ENCODE measurements around the gene CCDC43.
A peak's percentile ranks its signal among the peaks of the same experiment; 100 is the strongest.
"Not testable (repeated sequence)": the region's sequence is repeated elsewhere in the genome, so short reads cannot be mapped to it uniquely, and the experiment has no call there.

CCDC43 gene

GRCh38 chr17:44666006-44666405, 23.6 kb downstream of the CCDC43 start:
- no peak for DNase-seq

DNA sequence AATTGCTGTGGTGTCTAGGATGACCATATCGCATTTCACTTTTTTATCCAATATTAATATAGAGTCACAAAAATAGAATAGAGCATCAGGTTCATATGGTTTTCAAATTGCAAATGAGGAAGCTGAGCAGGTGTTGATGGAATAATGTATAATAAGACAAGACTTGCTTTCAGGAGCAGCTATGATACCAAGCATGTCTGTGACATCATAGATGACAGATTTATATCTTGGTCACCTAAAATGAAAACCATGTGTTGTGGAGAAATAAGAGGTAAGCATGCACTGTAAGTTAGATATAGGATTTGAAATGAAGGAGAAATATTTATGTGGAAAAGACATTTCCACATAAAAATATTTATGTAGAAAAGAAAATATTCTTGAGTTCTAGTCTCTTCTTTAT, 24.7 kb downstream of the CCDC43 start:
- no peak for DNase-seq

DNA sequence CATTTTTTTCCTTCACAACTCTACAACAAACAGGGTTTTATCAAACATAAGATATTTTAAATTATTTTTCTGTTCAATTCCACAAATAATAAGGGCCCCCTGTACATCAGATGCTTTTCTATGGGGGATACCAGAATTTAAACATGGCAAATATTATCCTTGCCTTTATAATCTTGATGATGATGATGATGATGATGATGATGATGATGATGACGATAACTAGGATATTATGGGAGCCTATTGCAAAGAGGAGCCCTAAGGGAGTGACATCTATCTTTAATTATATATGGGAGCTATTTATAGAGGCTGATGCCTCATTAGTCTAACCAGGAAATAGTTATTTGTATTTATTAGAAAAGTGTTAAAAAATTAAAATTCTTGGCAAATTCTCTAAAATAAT, 26.5 kb downstream of the CCDC43 start:
- DNase-seq: no peak

DNA sequence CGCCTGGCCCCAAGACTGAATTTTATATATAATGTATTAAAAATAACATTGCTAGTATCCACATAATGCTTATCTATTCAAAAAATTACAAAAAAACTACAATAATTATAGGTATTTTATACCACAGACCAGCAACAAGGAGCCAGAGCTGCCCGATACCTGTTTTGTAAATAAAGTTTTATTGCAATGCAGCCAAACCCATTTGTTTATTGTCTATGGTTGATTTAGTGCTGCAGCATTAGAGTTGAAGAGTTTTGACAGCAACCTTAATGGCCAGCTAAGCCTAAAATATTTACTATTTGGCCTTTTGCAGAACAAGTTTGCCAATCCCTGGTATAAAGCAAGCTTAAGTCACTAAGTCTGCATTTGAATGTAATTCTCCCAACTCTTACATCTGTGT, 27.7 kb downstream of the CCDC43 start:
- no peak for DNase-seq

GRCh38 chr17:44655983-44656710, 33.4 kb downstream of the CCDC43 start, which contains the start of gene MEIOC:
TSS of gene MEIOC (plus strand) at chr17:44656468. CDS start at chr17:44656614, 146 bp downstream.
- peak; percentile 65 for DNase-seq

DNA sequence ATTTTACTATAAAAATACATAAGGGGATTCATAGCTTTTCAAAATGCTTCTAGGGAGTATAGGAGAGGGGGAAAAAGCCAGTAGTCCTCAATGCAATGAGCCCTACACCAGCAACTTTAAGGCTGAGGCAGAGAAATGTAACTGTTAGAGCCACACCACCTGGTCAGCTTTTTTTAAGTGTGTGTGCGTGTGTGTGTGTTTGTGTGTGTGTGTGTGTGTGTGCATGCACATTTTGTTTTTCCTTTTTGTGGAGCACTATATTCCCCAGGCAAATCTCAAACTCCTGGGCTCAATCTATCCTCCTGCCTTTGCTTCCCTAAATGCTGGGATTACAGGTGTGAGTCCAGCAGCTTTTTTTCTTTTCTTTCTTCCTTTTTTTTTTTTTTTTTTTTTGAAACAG, 35.6 kb downstream of the CCDC43 start:
- DNase-seq: no peak

DNA sequence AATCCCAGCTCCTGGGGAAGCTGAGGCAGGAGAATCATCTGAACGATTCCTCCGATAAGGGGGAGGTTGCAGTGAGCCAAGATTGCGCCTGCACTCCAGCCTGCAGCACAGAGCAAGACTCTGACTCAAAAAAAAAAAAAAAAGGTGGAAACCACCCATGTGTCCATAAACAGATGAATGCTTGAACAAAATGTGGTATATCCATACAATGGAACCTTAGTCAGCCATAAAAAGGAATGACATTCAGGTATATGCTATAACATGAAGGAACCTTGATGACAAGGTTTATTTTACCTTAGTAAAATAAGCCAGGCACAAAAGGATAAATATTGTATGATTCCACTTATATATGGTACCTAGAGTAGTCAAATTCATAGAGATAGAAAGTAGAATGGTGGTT, 36.2 kb downstream of the CCDC43 start:
- no peak for DNase-seq

- DNase-seq: no peak
Measured at GRCh38 chr17:44652727-44653126, 36.8 kb downstream of the CCDC43 start.

DNA sequence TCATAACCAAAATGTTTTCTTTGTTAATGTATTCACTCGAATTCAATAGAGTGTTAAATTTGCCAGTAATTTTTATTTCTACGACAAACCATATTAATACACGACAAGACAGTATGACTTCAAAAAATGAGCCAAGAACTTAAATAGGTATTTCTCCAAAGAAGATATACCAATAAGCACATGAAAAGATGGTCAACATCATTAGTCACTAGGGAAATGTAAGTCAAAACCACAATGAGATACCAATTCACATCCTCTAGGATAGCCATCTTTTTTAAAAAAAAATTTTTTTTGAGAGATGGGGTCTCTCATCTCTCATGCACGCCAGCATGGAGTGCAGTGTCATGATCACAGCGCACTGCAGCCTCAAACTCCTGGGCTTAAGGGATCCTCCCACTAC, 38.3 kb downstream of the CCDC43 start:
- no peak for DNase-seq

DNA sequence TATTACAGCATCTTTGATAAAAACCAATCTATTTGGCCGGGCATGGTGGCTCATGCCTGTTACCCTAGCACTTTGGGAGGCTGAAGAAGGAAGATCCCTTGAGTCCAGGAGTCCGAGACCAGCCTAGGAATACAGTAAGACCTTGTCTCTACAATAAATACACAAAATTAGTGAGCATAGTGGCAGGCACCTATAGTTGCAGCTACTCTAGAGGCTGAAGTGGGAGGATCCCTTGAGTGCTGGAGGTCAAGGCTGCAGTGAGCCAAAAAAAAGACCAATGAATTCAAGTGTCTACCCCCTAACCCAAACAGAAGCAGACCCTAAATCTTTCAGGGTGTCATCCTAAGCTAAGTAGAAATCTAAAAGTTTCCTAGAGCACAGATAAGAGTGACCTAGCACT, 40.6 kb downstream of the CCDC43 start:
- DNase-seq: no peak

- no peak for DNase-seq
Measured at GRCh38 chr17:44647736-44648135, 41.8 kb downstream of the CCDC43 start.

GRCh38 chr17:44646280-44646679, 43.3 kb downstream of the CCDC43 start:
- no peak for DNase-seq

DNA sequence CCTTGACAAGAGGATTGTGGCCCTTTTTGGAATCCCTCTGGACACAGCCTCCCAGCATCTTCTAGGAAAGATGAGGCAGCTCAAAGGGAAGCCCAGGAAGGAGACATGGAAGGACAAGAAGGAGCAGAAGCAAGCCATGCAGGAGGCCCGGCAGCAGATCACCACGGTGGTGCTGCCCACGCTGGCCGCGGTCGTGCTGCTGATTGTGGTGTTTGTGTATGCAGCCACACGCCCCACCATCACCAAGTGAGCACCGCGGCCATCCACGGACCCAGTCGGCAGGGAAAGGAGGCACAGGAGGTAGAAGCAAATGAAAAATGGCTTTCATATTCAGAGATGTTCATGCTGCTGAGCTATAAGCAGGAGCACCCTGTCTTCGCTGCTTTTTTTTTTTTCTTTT, 44.2 kb downstream of the CCDC43 start:
- no peak for DNase-seq

GRCh38 chr17:44642834-44643233, 46.7 kb downstream of the CCDC43 start:
- DNase-seq: no peak

DNA sequence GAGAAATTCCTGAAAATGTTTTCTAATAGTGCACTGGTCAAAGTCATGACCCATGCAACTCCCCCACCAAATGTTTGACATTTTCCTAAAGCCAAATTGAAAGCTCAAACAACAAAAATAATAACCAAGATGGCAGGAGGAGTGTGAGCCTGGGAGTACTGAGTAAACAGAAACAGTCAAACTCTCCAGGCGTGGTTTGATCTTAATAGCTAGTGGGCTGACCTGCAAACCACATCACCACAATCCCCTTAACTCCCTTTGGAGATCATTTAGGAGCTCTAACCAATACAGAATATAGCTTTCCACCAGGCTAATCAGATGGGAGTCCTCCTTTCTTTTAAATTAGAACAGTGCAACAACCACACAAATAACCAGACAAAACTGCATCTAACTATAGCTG, 52.5 kb downstream of the CCDC43 start:
- no peak for DNase-seq

DNA sequence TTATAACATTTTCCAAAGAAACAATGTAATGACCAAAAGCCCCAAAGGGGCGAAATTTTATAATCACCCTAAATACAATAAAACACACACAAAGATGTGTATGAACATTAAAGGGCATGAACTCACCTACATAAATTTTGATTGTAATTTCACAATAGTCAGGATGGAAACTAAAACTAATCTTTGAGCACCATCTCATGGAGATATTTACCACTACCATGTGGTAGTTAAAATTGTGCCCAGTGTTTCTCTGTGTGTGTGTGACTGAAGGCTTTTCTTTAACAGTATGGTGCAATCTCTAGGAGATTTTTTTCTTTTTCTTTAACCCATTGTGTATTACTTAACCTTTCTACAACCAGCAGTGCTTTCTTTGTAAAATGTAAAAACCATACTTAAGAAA, 53.0 kb downstream of the CCDC43 start:
- no peak for DNase-seq

- DNase-seq: not testable (repeated sequence)
Measured at GRCh38 chr17:44634401-44634800, 55.2 kb downstream of the CCDC43 start.

DNA sequence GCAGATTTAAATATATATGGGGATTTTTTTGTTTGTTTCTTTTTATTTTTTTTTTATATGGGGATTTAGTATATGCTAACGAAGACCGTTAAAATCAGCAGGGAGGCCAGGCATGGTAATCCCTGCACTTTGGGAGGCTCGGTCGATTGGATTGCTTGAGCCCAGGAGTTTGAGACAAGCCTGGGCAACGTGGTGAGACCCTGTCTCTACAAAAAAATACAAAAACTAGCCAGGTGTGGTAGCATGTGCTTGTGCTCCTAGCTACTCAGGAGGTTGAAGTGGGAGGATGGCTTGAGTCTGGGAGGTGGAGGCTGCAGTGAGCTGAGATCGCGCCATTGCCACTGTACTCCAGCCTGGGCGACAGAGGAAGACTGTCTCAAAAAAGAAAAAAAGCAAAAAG, 55.6 kb downstream of the CCDC43 start:
- DNase-seq: no peak

DNA sequence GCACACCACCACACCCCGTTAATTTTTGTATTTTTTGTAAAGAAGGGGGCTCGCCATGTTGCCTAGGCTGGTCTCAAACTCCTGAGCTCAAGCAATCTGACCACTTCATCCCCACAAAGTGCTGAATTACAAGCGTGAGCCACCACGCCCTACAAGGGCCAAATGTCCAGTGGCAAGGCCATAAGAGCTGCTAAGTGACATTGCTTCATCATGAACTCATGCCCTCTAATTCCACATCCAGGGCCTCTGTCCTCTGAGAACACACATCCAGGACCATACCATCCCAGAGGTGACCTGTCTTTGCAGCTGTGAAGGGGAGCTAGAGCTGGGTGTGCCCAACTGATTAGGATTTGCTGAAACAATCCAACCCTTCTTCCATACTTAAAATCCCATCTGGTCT, 58.9 kb downstream of the CCDC43 start:
- DNase-seq: no peak

- no peak for DNase-seq
Measured at GRCh38 chr17:44629314-44629713, 60.3 kb downstream of the CCDC43 start.

DNA sequence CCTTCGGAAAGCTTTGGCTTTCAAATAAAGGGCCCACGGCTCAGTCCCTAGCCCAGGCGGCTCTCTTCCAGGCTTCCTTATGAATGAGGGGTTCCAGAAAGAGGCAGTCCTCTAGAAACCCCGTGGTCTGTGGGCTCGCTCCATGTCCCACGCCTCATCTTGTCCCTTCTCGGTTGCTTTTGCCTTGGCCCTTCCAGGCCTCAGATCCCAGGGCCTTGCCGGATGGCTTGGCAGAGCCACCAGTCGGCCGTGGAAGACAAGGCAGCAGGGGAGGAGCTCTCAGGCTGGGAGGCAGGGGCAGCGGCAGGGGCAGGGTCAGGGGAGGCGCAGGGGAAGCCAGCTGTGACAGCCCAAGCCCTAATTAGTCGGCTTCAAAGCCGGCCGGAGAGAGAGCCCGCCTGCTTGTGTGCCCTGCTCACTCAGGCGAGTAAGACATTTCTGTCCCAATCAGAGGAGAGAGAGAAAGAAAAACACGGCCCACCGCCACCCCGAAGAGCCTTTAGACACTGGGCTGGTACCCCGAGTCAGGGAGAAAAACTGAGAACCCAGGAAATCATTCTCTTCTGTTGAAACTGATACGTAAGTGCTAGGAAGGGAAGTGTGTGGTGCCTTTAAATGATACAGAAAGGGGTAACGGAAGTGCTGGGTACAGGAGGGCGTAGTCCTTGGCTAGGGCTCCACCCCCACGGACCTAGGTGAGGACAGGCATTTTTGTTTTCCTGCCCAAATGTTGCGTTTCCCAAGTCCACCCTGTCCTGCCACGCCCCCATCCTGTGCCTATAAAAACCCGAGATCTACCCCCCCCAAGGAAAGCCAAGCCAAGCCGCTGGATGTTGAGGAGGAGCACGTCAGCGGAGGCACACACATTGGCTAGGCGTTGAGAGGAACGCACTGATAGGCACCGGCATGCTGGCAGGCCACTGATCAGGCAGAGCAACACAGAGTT, 61.1 kb downstream of the CCDC43 start:
- DNase-seq: no peak

DNA sequence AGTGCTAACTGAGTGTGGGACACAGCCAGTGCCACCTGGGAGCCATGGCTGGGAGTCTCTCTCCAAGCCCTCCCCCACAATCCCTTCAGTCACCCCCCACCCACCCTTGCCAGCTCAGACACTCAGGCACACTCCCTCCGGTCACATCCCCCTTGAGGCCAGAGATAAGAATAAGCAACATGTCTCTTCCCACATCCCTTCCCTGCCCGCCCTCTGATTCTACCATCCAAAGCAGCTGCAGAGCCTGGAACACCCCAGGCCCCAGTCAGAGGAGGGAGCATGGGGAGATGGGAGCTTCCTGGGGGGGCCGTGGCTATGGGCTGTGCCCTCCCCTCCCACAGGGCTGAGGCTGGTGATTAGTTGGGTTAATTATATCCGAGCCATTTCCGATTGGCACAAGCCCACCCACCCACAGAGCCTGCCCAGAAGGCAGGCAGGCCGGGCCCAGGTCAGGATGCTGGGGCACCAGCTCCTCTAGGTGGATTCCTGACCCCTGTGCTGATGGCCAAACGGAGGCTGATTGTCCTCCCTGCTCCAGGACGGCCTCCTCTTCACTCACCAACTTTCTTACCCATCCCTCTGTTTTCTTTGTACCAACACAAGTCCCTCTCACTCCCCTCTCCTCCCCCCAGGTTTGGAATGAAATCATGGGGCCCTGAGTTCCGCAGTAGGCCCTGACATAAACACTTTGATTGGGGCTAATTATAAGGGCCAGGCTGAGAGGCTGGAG, 61.9 kb downstream of the CCDC43 start:
- no peak for DNase-seq

All from stimulated activated CD4-positive, alpha-beta T cell treated with anti-CD3 and anti-CD28 coated beads, Interleukin-15, amount 100 ng/mL, for 24 hours (primary cell).